ENCODE data around the gene SORCS3.

DNA sequence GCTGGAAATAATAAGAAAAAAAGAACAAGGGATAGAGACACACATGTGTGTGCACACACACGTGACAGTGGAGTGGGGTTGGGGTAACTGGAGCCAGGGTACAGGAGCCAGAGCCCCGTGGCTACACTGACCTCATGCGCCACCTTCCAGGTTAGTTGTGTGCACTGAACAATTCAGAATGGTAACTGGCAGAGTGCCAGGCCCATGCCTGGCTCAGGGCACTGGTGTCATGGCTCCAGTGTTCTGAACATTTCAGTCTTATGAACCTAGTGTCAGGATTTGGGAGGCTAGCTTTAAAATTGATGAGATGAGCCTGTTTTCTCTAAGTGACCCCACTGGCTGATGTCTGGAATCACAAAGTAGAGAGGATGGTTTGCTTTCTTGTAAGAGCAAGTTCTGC lies 269.6 kb downstream of the SORCS3 start:
- TF ChIP-seq EZH2 (IDR thresholded peaks at IDR 0.05) (no peak), POLR2AphosphoS5 (IDR thresholded peaks at IDR 0.05; ENCODE audit: borderline replicate concordance, low read depth, low read length) (no peak), FOXP2 (optimal IDR thresholded peaks at IDR 0.05; ENCODE audit: control extremely low read depth, extremely low read length, insufficient read depth) (no peak)
